Cardiac muscle cell (in vitro differentiated cells and primary cell): ENCODE data around the gene SYNJ2BP. TPM values are rescaled to one million over a fixed set of nuclear protein-coding genes. Genes with fewer than 3 reads are reported as not detected.
"Not testable (repeated sequence)": the region's sequence is repeated elsewhere in the genome, so short reads cannot be mapped to it uniquely, and the experiment has no call there.

Source experiments
- DNase-seq, 2 donors: peaks; one replicate each; pipeline versions ENCODE4 v3.0.0 to v3.0.0-alpha.2; 2010 to 2017; ENCODE audit warnings: low read depth in 1 of 2, low spot score in 1 of 2
- H3K27ac ChIP-seq: fragments of 200-600 bp; sonication (generic); 2 replicates; pipeline ENCODE4 v1.5.1; 2016
- H3K27me3 ChIP-seq: fragments of 200-600 bp; sonication (generic); 2 replicates; pipeline ENCODE4 v1.6.0; 2016; ENCODE audit warnings: control low read depth
- H3K36me3 ChIP-seq: fragments of 200-600 bp; sonication (generic); 2 replicates; pipeline ENCODE4 v1.5.1; 2016; ENCODE audit warnings: control low read depth
- H3K4me1 ChIP-seq: fragments of 200-600 bp; sonication (generic); 2 replicates; pipeline ENCODE4 v1.8.1; 2017; ENCODE audit warnings: low read depth, mild to moderate bottlenecking, mixed run types
- H3K4me3 ChIP-seq: fragments of 200-600 bp; sonication (generic); 2 replicates; pipeline ENCODE4 v1.5.1; 2016; ENCODE audit warnings: mild to moderate bottlenecking
- H3K9me3 ChIP-seq: fragments of 200-600 bp; sonication (generic); 2 replicates; pipeline ENCODE4 v1.5.1; 2017; ENCODE audit warnings: low read depth, mild to moderate bottlenecking, control low read depth
- CTCF ChIP-seq: IDR thresholded peaks from 2 replicates; pipeline ENCODE4 v1.5.1; 2012; ENCODE audit warnings: low read depth, mild to moderate bottlenecking, low read length
- polyA plus RNA-seq: library from polyadenylated mRNA; unstranded; fragments of >200 nt; fragmentation: Nextera tagmentation; extraction: Ambion mirVana; gene quantifications from 2 replicates; pipeline ENCODE4 v1.2.1, GENCODE V29; 2016
- total RNA-seq: library from RNA; depleted of rRNA; stranded (reverse); fragments of >200 nt; gene quantifications from 2 replicates; pipeline ENCODE4 v1.2.3, GENCODE V29; 2016

Gene SYNJ2BP
- total and polyA plus RNA-seq, 2 experiments from 2014 or later: 19.2 to 39.3 TPM

- no peak for TF ChIP-seq CTCF
- H3K27me3 ChIP-seq: no peaks in the 10 kb centered on the region
- peaks cover 5% of the 10 kb centered on the region for H3K4me1 ChIP-seq
- no peaks in the 10 kb centered on the region for H3K9me3 ChIP-seq
- DNase-seq: no peak
- H3K27ac ChIP-seq: no peak overlapping the region
- peak overlapping the region; percentile 87 for H3K4me3 ChIP-seq
- no peaks in the 10 kb centered on the region for H3K36me3 ChIP-seq
Measured at GRCh38 chr14:70415788-70416187, 1.1 kb downstream of the SYNJ2BP start.

- no peak for DNase-seq
- H3K9me3 ChIP-seq: no peaks in the 10 kb centered on the region
- no peak overlapping the region for H3K4me3 ChIP-seq
- no peaks in the 10 kb centered on the region for H3K27me3 ChIP-seq
- no peak overlapping the region for H3K27ac ChIP-seq
- TF ChIP-seq CTCF: no peak
- no peaks in the 10 kb centered on the region for H3K4me1 ChIP-seq
- no peaks in the 10 kb centered on the region for H3K36me3 ChIP-seq
Measured at GRCh38 chr14:70407621-70408020, 9.3 kb downstream of the SYNJ2BP start.

- H3K27me3 ChIP-seq, H3K9me3 ChIP-seq, DNase-seq, H3K4me1 ChIP-seq, H3K27ac ChIP-seq, H3K4me3 ChIP-seq, H3K36me3 ChIP-seq: not testable (repeated sequence)
Measured at GRCh38 chr14:70406216-70406615, 10.7 kb downstream of the SYNJ2BP start.

GRCh38 chr14:70403335-70403734 is 13.6 kb downstream of the SYNJ2BP start:
- H3K27me3 ChIP-seq, H3K36me3 ChIP-seq, H3K9me3 ChIP-seq, H3K4me1 ChIP-seq, H3K4me3 ChIP-seq, H3K27ac ChIP-seq: not testable (repeated sequence)
- TF ChIP-seq CTCF: peak; percentile 27
- DNase-seq: peak; percentile 24 to 79

- Histone ChIP-seq H3K4me3 (no peak overlapping the region), H3K4me1 (no peaks in the 10 kb centered on the region), H3K27ac (no peak overlapping the region), H3K9me3 (no peaks in the 10 kb centered on the region), H3K27me3 (no peaks in the 10 kb centered on the region), H3K36me3 (no peaks in the 10 kb centered on the region)
- TF ChIP-seq CTCF: no peak
- no peak for DNase-seq
Measured at GRCh38 chr14:70401643-70402042, 15.2 kb downstream of the SYNJ2BP start.

- no peak for DNase-seq
Measured at GRCh38 chr14:70398706-70399431, 18.0 kb downstream of the SYNJ2BP start.

More at GRCh38 chr14:70398706-70399431, 18.0 kb downstream of the SYNJ2BP start:
- H3K36me3 ChIP-seq: no peaks in the 10 kb centered on the region
- no peaks in the 10 kb centered on the region for H3K4me1 ChIP-seq
- H3K9me3 ChIP-seq: no peaks in the 10 kb centered on the region
- no peak for TF ChIP-seq CTCF
- no peak overlapping the region for H3K27ac ChIP-seq
- no peaks in the 10 kb centered on the region for H3K27me3 ChIP-seq
- no peak overlapping the region for H3K4me3 ChIP-seq
